HG03342 (cell line): ENCODE measurements around the gene SAMD14.

ENCODE experiments used
- ATAC-seq: cut with Tn5 transposase; IDR thresholded peaks from one replicate; pipeline ENCODE4 v1.9.1; 2021; ENCODE audit warnings: mild to moderate bottlenecking, moderate library complexity; ENCODE audit not compliant: unreplicated experiment

Gene SAMD14

GRCh38 chr17:50133769-50134099 is 3.8 kb upstream of the SAMD14 start:
- no peak for ATAC-seq

- ATAC-seq, result no peak
These were observed 3.2 kb upstream of the SAMD14 start for GRCh38 chr17:50133028-50133768.

- no peak for ATAC-seq
These were observed 2.3 kb upstream of the SAMD14 start for GRCh38 chr17:50132104-50132794.

- no peak for ATAC-seq
These were observed 772 bp upstream of the SAMD14 start for GRCh38 chr17:50130559-50131305.

- ATAC-seq, result no peak
These were observed 620 bp downstream of the SAMD14 start for GRCh38 chr17:50129353-50129727.

GRCh38 chr17:50128441-50129352 is 1.3 kb downstream of the SAMD14 start:
- ATAC-seq, result no peak

- ATAC-seq, result no peak
These were observed 2.1 kb downstream of the SAMD14 start for GRCh38 chr17:50127697-50128361.

- no peak for ATAC-seq
These were observed 4.5 kb downstream of the SAMD14 start for GRCh38 chr17:50125420-50125997.

- no peak for ATAC-seq
These were observed 6.2 kb downstream of the SAMD14 start for GRCh38 chr17:50123649-50124349.

- ATAC-seq, result no peak
These were observed 7.0 kb downstream of the SAMD14 start for GRCh38 chr17:50122945-50123344.

- ATAC-seq, result no peak
These were observed 9.3 kb downstream of the SAMD14 start for GRCh38 chr17:50120475-50121253.

GRCh38 chr17:50118828-50119218 is 11.1 kb downstream of the SAMD14 start:
- no peak for ATAC-seq

- ATAC-seq, result no peak
These were observed 11.7 kb downstream of the SAMD14 start for GRCh38 chr17:50118076-50118827.

GRCh38 chr17:50117202-50118051 is 12.5 kb downstream of the SAMD14 start:
- ATAC-seq, result no peak

- ATAC-seq, result no peak
These were observed 14.2 kb downstream of the SAMD14 start for GRCh38 chr17:50115756-50116155.

- no peak for ATAC-seq
These were observed 15.1 kb downstream of the SAMD14 start for GRCh38 chr17:50114849-50115357.

GRCh38 chr17:50114401-50114800 is 15.6 kb downstream of the SAMD14 start:
- no peak for ATAC-seq
